ENCODE data around the gene DOCK2.

Gene DOCK2

DNA sequence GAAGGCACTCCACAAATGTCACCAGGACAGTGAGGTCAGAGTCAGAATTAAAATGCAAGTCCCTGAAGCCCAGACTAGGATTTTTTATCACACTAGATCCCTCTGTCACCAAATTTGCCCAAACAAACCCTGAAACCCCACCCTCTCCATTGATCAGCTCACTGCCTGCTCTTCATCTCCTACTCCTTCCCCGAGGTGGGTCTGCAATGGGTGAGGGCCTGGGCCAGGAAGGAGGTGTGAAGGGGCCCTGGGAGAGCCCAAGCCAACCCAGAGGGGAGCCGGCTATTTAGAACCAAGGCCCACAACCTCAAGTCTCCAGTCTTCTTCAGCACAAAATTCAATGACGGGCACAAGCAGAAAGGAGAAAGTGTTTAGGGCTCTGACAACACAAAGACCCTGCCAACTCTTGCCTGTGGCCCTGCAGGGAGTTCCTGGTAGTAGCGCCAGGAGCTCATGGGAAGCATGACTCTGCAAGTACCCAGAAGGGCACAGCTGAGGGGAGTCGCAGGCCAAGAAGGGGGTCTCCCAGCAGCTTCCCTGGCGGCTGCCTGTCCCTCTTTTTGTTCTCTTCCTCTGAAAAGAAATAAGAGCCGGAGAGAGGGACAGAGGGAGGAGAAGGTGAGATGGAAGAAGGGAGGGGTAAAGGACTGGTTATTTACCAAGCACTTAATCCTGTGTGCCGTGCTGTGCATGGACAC lies 474.2 kb downstream of the DOCK2 start:
- Histone ChIP-seq H3K4me2 (ENCODE audit: low read depth, low read length, poor library complexity, severe bottlenecking) (no peak overlapping the region), H3K27me3 (ENCODE audit: insufficient read depth, low read length, poor library complexity, severe bottlenecking) (no peaks in the 10 kb centered on the region), H3K79me2 (ENCODE audit: insufficient read depth, low read length) (no peaks in the 10 kb centered on the region), H3K4me3 (ENCODE audit: low read length, poor library complexity, severe bottlenecking) (no peak overlapping the region), H3K9me3 (ENCODE audit: insufficient read depth, low read depth, low read length) (no peaks in the 10 kb centered on the region), H3K9ac (ENCODE audit: low read depth, low read length, poor library complexity, severe bottlenecking) (no peak overlapping the region), H3F3A (ENCODE audit: low read depth) (no peaks in the 10 kb centered on the region), H3K9me2 (replicated peaks; ENCODE audit: low read depth, low read length) (no peaks in the 10 kb centered on the region), H3K4me1 (ENCODE audit: insufficient read depth, low read length, poor library complexity, severe bottlenecking) (no peaks in the 10 kb centered on the region), H2AFZ (ENCODE audit: low read length) (no peak overlapping the region), H3K36me3 (ENCODE audit: insufficient read depth, low read length) (no peaks in the 10 kb centered on the region), H4K20me1 (ENCODE audit: insufficient read depth, low read length, poor library complexity, severe bottlenecking) (no peaks in the 10 kb centered on the region)
- no peak for TF ChIP-seq EZH2phosphoT487 (IDR thresholded peaks at IDR 0.05; ENCODE audit: borderline replicate concordance)
- TF ChIP-seq, protein P1, sequence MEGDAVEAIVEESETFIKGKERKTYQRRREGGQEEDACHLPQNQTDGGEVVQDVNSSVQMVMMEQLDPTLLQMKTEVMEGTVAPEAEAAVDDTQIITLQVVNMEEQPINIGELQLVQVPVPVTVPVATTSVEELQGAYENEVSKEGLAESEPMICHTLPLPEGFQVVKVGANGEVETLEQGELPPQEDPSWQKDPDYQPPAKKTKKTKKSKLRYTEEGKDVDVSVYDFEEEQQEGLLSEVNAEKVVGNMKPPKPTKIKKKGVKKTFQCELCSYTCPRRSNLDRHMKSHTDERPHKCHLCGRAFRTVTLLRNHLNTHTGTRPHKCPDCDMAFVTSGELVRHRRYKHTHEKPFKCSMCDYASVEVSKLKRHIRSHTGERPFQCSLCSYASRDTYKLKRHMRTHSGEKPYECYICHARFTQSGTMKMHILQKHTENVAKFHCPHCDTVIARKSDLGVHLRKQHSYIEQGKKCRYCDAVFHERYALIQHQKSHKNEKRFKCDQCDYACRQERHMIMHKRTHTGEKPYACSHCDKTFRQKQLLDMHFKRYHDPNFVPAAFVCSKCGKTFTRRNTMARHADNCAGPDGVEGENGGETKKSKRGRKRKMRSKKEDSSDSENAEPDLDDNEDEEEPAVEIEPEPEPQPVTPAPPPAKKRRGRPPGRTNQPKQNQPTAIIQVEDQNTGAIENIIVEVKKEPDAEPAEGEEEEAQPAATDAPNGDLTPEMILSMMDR (conservative IDR thresholded peaks at IDR 0.05; ENCODE audit: low read length) = no peak

DNA sequence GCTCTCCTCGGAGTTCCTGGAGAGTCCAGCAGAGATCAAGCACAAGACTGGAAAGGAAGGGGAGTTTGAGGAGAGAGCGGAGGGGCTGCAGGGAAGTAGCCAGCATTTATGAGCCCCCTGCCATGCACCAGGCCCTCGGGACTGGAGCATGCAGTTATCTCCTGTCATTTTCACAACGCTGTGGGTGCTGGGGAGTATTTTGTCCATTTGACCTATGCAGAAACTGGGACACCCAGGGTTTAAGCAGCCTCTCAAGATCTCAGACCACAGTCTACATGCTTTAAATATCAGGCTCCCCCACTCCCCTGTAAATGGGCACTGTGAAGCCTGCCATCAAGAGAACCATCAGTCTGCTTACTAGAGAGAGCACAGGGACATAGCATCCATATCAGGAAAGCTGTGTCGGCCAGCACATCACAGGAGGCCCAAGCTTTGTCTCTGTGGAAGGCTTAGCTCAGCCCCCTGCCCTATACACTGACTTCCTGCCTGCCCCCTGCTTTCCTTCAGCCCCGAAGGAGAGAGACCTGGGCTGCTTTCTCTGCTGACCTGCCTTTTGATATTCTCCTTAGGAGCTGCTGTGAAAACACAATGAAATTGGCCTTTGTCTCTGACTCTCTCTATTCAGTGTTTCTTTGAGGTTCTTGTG lies 475.9 kb downstream of the DOCK2 start:
- H3K36me3 ChIP-seq (ENCODE audit: insufficient read depth, low read length) = no peaks in the 10 kb centered on the region
- no peaks in the 10 kb centered on the region for H3K79me2 ChIP-seq (ENCODE audit: insufficient read depth, low read length)
- H3F3A ChIP-seq (ENCODE audit: low read depth) = no peaks in the 10 kb centered on the region
- no peaks in the 10 kb centered on the region for H3K4me1 ChIP-seq (ENCODE audit: insufficient read depth, low read length, poor library complexity, severe bottlenecking)
- H3K9me2 ChIP-seq (replicated peaks; ENCODE audit: low read depth, low read length) = no peaks in the 10 kb centered on the region
- no peak overlapping the region for H3K4me3 ChIP-seq (ENCODE audit: low read length, poor library complexity, severe bottlenecking)
- no peak for TF ChIP-seq EZH2phosphoT487 (IDR thresholded peaks at IDR 0.05; ENCODE audit: borderline replicate concordance)
- TF ChIP-seq, protein P1 (conservative IDR thresholded peaks at IDR 0.05; ENCODE audit: low read length) = no peak
- no peaks in the 10 kb centered on the region for H3K9me3 ChIP-seq (ENCODE audit: insufficient read depth, low read depth, low read length)
- no peak overlapping the region for H3K4me2 ChIP-seq (ENCODE audit: low read depth, low read length, poor library complexity, severe bottlenecking)
- no peak overlapping the region for H3K9ac ChIP-seq (ENCODE audit: low read depth, low read length, poor library complexity, severe bottlenecking)
- no peaks in the 10 kb centered on the region for H4K20me1 ChIP-seq (ENCODE audit: insufficient read depth, low read length, poor library complexity, severe bottlenecking)
- H2AFZ ChIP-seq (ENCODE audit: low read length) = no peak overlapping the region
- no peaks in the 10 kb centered on the region for H3K27me3 ChIP-seq (ENCODE audit: insufficient read depth, low read length, poor library complexity, severe bottlenecking)

DNA sequence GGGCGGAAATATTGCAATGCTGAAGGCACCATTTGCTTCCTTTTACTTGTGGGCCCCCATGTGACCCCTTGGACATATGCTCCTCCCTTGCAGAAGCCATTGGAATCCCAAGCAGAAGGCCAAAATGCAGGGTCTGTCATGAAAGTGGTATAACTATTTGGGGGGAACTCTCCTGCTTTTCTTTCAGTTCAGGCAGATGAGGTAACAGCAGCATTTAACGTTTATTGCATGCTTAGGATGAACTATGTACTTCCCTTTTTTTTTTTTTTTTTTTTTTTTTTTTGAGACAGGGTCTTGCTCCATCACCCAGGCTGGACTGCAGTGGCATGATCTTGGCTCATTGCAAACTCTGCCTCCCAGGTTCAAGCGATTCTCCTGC lies 476.4 kb downstream of the DOCK2 start:
- H3K4me2 ChIP-seq (ENCODE audit: low read depth, low read length, poor library complexity, severe bottlenecking) = no peak overlapping the region
- H3K9ac ChIP-seq (ENCODE audit: low read depth, low read length, poor library complexity, severe bottlenecking) = no peak overlapping the region
- H3F3A ChIP-seq (ENCODE audit: low read depth) = no peaks in the 10 kb centered on the region
- H3K9me2 ChIP-seq (replicated peaks; ENCODE audit: low read depth, low read length) = no peaks in the 10 kb centered on the region
- H3K4me1 ChIP-seq (ENCODE audit: insufficient read depth, low read length, poor library complexity, severe bottlenecking) = no peaks in the 10 kb centered on the region
- H4K20me1 ChIP-seq (ENCODE audit: insufficient read depth, low read length, poor library complexity, severe bottlenecking) = no peaks in the 10 kb centered on the region
- TF ChIP-seq EZH2phosphoT487 (IDR thresholded peaks at IDR 0.05; ENCODE audit: borderline replicate concordance) = no peak
- TF ChIP-seq, protein P1 (conservative IDR thresholded peaks at IDR 0.05; ENCODE audit: low read length) = no peak
- H3K4me3 ChIP-seq (ENCODE audit: low read length, poor library complexity, severe bottlenecking) = no peak overlapping the region
- H3K36me3 ChIP-seq (ENCODE audit: insufficient read depth, low read length) = no peaks in the 10 kb centered on the region
- H3K27me3 ChIP-seq (ENCODE audit: insufficient read depth, low read length, poor library complexity, severe bottlenecking) = no peaks in the 10 kb centered on the region
- no peak overlapping the region for H2AFZ ChIP-seq (ENCODE audit: low read length)
- no peaks in the 10 kb centered on the region for H3K79me2 ChIP-seq (ENCODE audit: insufficient read depth, low read length)
- no peaks in the 10 kb centered on the region for H3K9me3 ChIP-seq (ENCODE audit: insufficient read depth, low read depth, low read length)

Measured in Loucy (cell line).